ENCODE data around the gene TFPI.

Gene TFPI

DNA sequence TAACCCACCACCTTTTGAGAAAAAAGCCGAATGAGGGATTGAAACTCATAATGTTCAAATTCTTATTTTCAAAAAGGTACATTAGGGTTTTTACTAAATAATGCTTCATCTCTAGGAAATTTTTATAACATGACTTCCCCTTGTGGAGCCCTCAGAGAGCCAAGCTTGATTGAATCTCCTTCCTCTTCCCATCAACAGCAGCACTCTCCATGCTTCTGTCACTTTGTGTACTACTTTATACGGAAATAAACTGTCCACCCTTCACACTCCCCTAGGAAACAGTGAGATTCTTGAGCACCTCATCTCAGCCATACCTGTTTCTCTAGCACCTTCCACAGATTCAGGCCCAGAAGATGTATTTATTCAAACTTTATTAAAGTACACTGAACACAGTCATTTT lies 51.8 kb downstream of the TFPI start:
- Histone ChIP-seq H3K79me2 (ENCODE audit: control insufficient read depth, insufficient read depth, low read length, unreplicated experiment) (peaks cover 3% of the 10 kb centered on the region), H2AFZ (ENCODE audit: low read length, unreplicated experiment) (no peak overlapping the region), H3K4me1 (ENCODE audit: control insufficient read depth, insufficient read depth, low read length, unreplicated experiment) (peaks cover 41% of the 10 kb centered on the region), H3K27me3 (ENCODE audit: insufficient read depth, low read length) (no peaks in the 10 kb centered on the region), H3K36me3 (ENCODE audit: insufficient read depth, low read length) (peaks cover 5% of the 10 kb centered on the region), H3K27ac (ENCODE audit: low read depth, low read length) (peak overlapping the region; percentile 88), H3K4me3 (ENCODE audit: low read depth, low read length) (no peak overlapping the region)

DNA sequence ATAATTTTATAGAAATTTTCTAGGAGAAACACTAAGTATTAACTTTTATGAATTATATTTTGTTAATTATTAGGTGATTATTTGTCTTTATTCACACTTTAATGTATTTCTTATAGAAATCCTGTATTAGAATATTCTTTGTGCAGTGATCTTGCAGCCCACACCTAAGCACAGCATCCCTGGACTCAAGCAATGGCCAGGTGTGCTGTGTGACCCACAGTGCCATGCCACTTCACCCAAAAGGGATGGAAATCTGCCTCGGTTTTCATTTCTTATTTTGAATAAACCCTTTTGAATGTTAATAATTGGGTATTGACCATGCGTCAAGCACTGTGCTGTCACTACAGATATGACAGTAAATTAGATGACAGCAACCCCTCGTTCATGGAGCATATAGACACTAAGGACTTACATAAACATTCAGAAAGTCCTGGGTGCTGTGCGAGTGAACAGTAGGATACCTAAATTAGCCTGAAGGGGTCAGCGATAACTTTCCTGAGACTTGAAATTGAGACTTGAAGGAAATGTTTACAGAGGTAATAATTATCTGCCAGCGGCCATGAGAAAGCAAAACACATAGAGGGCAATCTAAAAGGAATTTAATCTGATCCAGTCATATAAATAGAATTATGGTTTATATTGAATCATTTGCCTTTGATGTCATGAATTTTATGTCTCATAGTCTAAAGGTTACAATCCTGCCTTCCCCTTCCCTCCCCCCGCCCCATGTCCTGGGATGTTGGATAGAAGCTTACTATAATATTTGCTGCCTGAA lies 53.5 kb downstream of the TFPI start:
- Histone ChIP-seq H3K4me3 (ENCODE audit: low read depth, low read length) (no peak overlapping the region), H3K4me1 (ENCODE audit: control insufficient read depth, insufficient read depth, low read length, unreplicated experiment) (peaks cover 41% of the 10 kb centered on the region), H2AFZ (ENCODE audit: low read length, unreplicated experiment) (no peak overlapping the region), H3K27me3 (ENCODE audit: insufficient read depth, low read length) (no peaks in the 10 kb centered on the region), H3K79me2 (ENCODE audit: control insufficient read depth, insufficient read depth, low read length, unreplicated experiment) (peaks cover 3% of the 10 kb centered on the region), H3K36me3 (ENCODE audit: insufficient read depth, low read length) (peaks cover 20% of the 10 kb centered on the region), H3K27ac (ENCODE audit: low read depth, low read length) (peak overlapping the region; percentile 88)

DNA sequence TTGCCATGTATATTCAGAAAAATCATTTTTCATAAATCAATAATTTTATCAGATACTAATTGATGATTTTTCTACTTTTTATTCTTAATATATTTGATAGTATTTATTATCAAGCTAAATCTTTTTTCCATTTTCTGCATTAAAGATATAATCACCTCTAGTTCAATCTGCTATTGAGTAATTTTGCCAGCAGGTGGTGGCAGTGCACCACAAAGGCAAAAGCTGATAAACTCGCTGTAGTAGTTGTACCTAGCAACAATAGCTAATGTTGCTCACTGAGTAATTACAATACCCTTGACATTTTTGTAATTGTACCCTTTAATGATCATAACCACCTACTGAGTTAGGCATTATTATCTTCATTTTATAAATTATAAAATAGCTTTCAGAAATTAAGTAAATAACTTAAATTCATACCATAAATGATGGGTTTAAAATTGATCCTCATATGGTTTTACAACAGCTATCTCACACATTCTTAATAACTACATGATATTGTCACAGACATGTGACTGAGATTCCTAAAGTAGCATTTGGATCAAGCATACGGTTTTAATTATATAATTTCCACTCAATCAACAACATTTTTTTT lies 54.2 kb downstream of the TFPI start:
- H3K79me2 ChIP-seq (ENCODE audit: control insufficient read depth, insufficient read depth, low read length, unreplicated experiment) = peaks cover 7% of the 10 kb centered on the region
- peak overlapping the region; percentile 88 for H3K27ac ChIP-seq (ENCODE audit: low read depth, low read length)
- no peak overlapping the region for H2AFZ ChIP-seq (ENCODE audit: low read length, unreplicated experiment)
- H3K36me3 ChIP-seq (ENCODE audit: insufficient read depth, low read length) = peaks cover 27% of the 10 kb centered on the region
- H3K4me1 ChIP-seq (ENCODE audit: control insufficient read depth, insufficient read depth, low read length, unreplicated experiment) = peaks cover 39% of the 10 kb centered on the region
- no peaks in the 10 kb centered on the region for H3K27me3 ChIP-seq (ENCODE audit: insufficient read depth, low read length)
- H3K4me3 ChIP-seq (ENCODE audit: low read depth, low read length) = no peak overlapping the region

DNA sequence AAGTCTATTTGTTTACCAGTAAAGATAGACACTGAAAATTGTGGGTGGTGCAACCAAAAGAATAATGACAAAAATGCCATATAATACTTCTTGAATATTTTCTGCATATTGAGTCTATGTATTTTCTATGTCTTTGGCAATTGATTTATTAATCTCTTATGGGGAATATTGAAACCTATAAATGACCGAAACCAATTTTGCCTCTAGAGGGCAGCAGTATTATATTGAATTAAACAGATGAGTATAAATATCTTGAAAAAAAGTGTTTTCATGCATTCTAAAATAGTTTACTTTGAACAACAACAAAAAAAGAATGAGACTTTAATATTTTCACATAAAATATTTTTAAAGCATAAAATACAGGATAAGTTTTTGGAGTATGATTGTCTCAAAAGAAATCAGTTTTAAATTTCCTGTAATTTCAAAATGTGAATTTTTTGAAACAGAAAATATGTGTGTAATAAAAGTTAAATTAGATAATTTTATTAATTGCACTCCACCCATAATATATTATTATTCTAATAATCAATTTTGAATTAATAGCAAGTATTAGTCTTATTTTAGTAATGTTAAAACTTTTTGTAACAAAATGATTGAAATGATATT lies 56.3 kb downstream of the TFPI start:
- no peaks in the 10 kb centered on the region for H3K27me3 ChIP-seq (ENCODE audit: insufficient read depth, low read length)
- peaks cover 23% of the 10 kb centered on the region for H3K4me1 ChIP-seq (ENCODE audit: control insufficient read depth, insufficient read depth, low read length, unreplicated experiment)
- no peak overlapping the region for H3K27ac ChIP-seq (ENCODE audit: low read depth, low read length)
- peaks cover 48% of the 10 kb centered on the region for H3K36me3 ChIP-seq (ENCODE audit: insufficient read depth, low read length)
- H3K4me3 ChIP-seq (ENCODE audit: low read depth, low read length) = no peak overlapping the region
- peaks cover 7% of the 10 kb centered on the region for H3K79me2 ChIP-seq (ENCODE audit: control insufficient read depth, insufficient read depth, low read length, unreplicated experiment)
- no peak overlapping the region for H2AFZ ChIP-seq (ENCODE audit: low read length, unreplicated experiment)

DNA sequence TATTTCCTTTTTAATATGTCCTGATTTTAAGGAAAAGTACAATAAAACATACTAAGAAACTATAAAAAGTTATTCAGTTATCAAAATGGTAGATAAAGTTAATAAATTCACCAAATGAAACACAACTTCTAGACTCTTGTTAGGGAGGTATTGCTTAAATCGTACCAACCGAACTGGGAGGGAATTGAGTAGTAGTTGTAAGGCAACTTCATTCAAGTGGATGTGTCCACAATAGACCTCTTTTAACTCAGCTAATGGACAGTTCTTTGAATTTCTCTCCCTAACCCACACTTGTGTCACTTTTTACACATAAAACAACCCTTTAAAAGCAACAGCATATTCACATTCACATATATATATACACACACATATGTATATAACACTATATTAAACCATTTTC lies 57.1 kb downstream of the TFPI start:
- H3K4me1 ChIP-seq (ENCODE audit: control insufficient read depth, insufficient read depth, low read length, unreplicated experiment) = peaks cover 14% of the 10 kb centered on the region
- no peak overlapping the region for H3K4me3 ChIP-seq (ENCODE audit: low read depth, low read length)
- no peak overlapping the region for H3K27ac ChIP-seq (ENCODE audit: low read depth, low read length)
- H3K79me2 ChIP-seq (ENCODE audit: control insufficient read depth, insufficient read depth, low read length, unreplicated experiment) = peaks cover 7% of the 10 kb centered on the region
- H3K27me3 ChIP-seq (ENCODE audit: insufficient read depth, low read length) = no peaks in the 10 kb centered on the region
- H2AFZ ChIP-seq (ENCODE audit: low read length, unreplicated experiment) = no peak overlapping the region
- peaks cover 53% of the 10 kb centered on the region for H3K36me3 ChIP-seq (ENCODE audit: insufficient read depth, low read length)

DNA sequence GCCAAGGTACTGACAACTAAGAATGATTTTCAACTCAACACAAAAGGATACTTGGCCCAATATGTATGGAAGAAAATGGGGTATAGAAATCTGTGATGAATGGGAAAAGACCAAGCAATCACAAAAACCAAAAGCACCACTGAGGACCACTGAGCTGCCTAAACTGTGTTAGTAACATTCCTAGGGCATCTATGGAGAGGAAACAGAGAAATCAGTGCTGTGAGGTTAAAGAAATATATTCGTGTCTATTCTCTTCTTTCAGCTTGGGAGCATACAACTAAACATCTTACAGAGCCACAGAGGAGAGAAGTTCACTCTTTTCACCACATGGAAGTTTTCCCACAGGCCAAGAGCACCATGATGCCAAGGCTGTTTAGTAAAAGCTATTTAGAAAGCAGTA lies 58.9 kb downstream of the TFPI start:
- no peaks in the 10 kb centered on the region for H3K27me3 ChIP-seq (ENCODE audit: insufficient read depth, low read length)
- no peak overlapping the region for H3K27ac ChIP-seq (ENCODE audit: low read depth, low read length)
- H3K4me3 ChIP-seq (ENCODE audit: low read depth, low read length) = no peak overlapping the region
- peaks cover 2% of the 10 kb centered on the region for H3K4me1 ChIP-seq (ENCODE audit: control insufficient read depth, insufficient read depth, low read length, unreplicated experiment)
- H3K79me2 ChIP-seq (ENCODE audit: control insufficient read depth, insufficient read depth, low read length, unreplicated experiment) = peaks cover 7% of the 10 kb centered on the region
- H2AFZ ChIP-seq (ENCODE audit: low read length, unreplicated experiment) = no peak overlapping the region
- peaks cover 59% of the 10 kb centered on the region for H3K36me3 ChIP-seq (ENCODE audit: insufficient read depth, low read length)

DNA sequence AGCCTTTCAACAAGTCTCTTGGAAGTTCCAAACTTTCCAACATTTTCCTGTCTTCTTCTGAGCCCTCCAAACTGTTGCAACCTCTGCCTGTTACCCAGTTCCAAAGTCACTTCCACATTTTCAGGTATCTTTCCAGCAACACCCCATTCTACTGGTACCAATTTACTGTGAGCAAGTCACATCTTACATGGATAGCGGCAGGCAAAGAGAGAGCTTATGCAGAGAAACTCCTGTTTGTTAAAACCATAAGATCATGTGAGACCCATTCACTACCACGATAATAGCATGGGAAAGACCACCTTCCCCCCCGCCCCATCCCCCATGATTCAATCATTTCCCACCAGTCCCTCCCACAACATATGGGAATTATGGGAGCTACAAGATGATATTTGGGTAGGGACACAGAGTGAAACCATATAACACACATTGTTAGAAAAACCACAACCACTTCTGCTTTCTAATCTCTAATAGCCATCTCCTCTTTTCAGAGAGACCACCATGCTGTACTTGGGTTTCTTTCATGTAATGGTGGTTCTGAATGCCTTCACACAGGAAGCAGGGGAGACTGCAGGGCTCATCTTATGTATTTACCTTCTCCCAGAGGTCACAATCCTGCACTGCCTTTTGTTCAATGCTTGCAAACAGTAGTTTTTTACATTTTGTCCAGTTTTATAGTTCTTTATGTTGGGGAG lies 60.2 kb downstream of the TFPI start:
- Histone ChIP-seq H3K27me3 (ENCODE audit: insufficient read depth, low read length) (no peaks in the 10 kb centered on the region), H3K27ac (ENCODE audit: low read depth, low read length) (no peak overlapping the region), H3K79me2 (ENCODE audit: control insufficient read depth, insufficient read depth, low read length, unreplicated experiment) (peaks cover 4% of the 10 kb centered on the region), H3K4me1 (ENCODE audit: control insufficient read depth, insufficient read depth, low read length, unreplicated experiment) (peaks cover 10% of the 10 kb centered on the region), H3K36me3 (ENCODE audit: insufficient read depth, low read length) (peaks cover 54% of the 10 kb centered on the region), H3K4me3 (ENCODE audit: low read depth, low read length) (no peak overlapping the region), H2AFZ (ENCODE audit: low read length, unreplicated experiment) (no peak overlapping the region)

DNA sequence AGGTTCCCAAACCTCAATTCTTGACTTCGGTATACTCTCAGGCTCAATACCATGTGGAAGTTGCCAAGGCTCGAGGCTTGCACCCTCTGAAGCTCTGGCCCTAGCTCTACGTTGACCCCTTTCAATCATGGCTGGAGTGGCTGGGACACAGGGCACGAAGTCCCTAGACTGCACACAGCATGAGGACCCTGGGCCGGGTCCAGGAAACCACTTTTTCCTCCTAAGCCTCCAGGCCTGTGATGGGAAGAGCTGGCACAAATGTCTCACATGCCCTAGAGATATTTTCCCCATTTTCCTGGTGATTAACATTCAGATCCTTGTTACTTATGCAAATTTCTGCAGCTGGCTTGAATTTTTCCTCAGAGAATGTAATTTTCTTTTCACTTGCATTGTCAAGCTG lies 61.1 kb downstream of the TFPI start:
- Histone ChIP-seq H3K4me1 (ENCODE audit: control insufficient read depth, insufficient read depth, low read length, unreplicated experiment) (peaks cover 10% of the 10 kb centered on the region), H3K27ac (ENCODE audit: low read depth, low read length) (no peak overlapping the region), H3K36me3 (ENCODE audit: insufficient read depth, low read length) (peaks cover 55% of the 10 kb centered on the region), H2AFZ (ENCODE audit: low read length, unreplicated experiment) (no peak overlapping the region), H3K4me3 (ENCODE audit: low read depth, low read length) (no peak overlapping the region), H3K79me2 (ENCODE audit: control insufficient read depth, insufficient read depth, low read length, unreplicated experiment) (peaks cover 4% of the 10 kb centered on the region), H3K27me3 (ENCODE audit: insufficient read depth, low read length) (no peaks in the 10 kb centered on the region)

DNA sequence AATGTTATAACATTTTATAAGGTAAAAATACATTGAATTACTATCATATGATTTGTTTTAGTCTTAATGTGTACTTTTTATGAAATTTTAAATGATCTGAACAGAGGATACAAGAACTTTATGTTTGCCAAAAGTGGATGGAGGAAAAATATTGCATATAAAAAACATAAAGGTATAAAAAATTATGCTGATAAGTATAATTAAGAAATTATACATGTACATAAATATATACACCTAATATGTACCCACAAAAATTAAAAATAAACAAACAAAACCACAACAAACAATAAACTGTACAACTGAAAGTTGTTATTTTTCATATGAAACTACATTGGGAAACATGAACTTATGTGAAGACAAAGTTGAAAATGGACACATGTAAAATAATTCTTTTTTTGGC lies 68.0 kb downstream of the TFPI start:
- Histone ChIP-seq H3K27me3 (ENCODE audit: insufficient read depth, low read length) (no peaks in the 10 kb centered on the region), H3K4me3 (ENCODE audit: low read depth, low read length) (no peak overlapping the region), H3K27ac (ENCODE audit: low read depth, low read length) (no peak overlapping the region), H2AFZ (ENCODE audit: low read length, unreplicated experiment) (no peak overlapping the region), H3K4me1 (ENCODE audit: control insufficient read depth, insufficient read depth, low read length, unreplicated experiment) (peaks cover 10% of the 10 kb centered on the region), H3K36me3 (ENCODE audit: insufficient read depth, low read length) (peaks cover 28% of the 10 kb centered on the region), H3K79me2 (ENCODE audit: control insufficient read depth, insufficient read depth, low read length, unreplicated experiment) (no peaks in the 10 kb centered on the region)

DNA sequence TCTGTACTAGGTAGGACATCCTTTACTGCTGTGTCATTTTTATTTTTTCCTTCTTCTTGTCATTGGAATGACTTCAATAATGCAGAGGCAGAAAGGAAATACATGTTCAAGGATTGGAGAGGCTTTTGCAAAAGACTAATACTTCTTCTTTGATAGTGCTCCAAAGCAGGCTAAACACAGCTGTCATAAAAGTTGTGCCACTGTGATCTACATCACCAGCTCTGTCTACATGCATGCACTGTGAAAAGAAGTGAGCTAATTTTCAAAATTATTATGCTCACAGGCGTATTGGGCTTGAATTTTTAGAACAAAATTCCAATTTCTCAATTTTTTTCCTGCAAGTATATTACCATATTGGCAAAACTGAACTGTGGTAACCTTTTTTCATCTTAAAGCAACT lies 68.7 kb downstream of the TFPI start:
- Histone ChIP-seq H3K27ac (ENCODE audit: low read depth, low read length) (no peak overlapping the region), H3K27me3 (ENCODE audit: insufficient read depth, low read length) (no peaks in the 10 kb centered on the region), H3K4me3 (ENCODE audit: low read depth, low read length) (no peak overlapping the region), H3K79me2 (ENCODE audit: control insufficient read depth, insufficient read depth, low read length, unreplicated experiment) (no peaks in the 10 kb centered on the region), H2AFZ (ENCODE audit: low read length, unreplicated experiment) (no peak overlapping the region), H3K36me3 (ENCODE audit: insufficient read depth, low read length) (peaks cover 31% of the 10 kb centered on the region), H3K4me1 (ENCODE audit: control insufficient read depth, insufficient read depth, low read length, unreplicated experiment) (peaks cover 10% of the 10 kb centered on the region)

All from ACC112 (cell line).